GDM1 (cell line): ENCODE measurements around the gene NELL2.
"Not testable (repeated sequence)": the region's sequence is repeated elsewhere in the genome, so short reads cannot be mapped to it uniquely, and the experiment has no call there.

Experiments used
- DNase-seq: peaks from one replicate; lab custom pipeline; 2025; lab: John Stamatoyannopoulos, UW

Gene NELL2

DNA sequence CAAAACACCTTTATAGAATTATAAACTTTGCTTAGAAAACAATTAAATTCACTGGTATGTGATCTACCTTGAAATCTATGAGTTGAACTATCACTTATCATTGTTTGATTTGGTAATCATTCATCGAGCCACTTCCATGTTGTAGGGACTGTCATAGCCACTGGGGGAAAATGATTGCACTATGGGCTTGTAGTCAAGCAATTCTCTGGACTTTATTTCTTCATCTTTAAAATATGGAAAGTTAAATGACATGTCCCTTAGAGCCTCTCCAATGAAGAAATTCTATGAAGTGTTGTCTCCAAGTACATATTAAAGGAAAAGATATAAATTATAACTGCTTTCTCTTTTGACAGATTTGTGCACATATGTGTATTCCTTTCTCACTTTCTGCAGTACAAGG lies 97.3 kb downstream of the NELL2 start:
- no peak for DNase-seq

DNA sequence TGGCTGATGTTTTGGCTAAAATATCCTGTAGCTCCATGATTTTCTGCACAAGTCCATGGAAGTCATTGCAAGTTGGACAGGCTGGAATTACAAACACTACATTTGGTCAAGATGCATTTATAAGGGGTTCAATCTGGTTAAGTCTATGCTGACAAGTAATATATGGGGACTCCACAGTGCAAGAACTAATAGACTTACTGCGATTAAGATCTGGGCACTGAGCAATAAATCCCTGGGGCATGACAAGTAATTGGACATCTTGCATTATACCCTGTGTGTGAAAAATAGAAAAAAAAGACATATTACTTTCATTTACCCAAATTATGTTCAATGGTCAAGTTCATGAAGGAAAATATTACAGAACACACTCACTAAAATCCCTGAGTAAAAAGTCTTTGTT lies 99.1 kb downstream of the NELL2 start:
- no peak for DNase-seq

DNA sequence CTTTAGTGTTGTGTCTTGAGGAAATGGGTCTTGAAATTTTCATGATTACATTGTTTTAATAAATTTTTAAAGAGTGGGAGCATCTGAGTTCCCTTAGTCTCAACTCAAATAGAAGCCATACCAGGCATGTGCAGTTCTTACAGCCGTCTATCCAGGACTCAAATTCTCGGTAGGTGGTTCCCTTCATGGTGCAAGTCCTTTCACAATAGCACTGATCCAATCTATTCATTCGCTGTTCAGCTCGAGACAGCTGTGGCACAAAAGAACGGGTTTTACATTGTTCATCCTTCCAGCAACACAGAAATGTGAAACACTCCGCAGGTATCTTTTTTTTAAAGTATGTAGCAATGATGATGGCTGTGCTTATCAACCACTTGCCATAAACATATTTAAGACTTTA lies 100.2 kb downstream of the NELL2 start:
- DNase-seq, result no peak

DNA sequence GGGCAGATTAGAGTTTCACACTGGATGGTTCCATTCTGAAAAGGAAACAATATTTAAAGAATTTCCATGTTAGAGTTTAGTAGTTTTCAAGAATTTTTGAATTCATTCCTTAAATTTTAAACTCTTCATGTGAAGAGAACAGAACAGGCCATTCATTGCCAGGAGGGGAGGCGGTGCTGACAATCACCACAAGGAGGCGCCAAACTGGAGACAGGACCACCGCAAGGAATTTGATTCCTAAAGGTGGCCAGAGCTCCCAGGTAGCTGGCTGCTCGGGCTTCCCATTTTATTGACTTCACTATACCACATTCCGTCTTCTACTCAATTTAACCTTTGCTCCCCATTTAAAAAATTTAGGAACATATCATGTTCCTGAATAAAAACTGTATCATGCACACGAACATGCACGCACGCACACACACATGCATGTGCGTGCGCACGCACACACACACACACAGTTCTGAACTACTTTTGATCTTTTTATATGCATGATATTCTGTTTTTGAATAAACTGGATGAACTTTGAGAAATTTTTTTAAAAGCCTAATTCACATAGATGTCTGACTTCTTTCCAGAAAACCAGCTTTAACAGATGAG lies 101.2 kb downstream of the NELL2 start:
- no peak for DNase-seq

DNA sequence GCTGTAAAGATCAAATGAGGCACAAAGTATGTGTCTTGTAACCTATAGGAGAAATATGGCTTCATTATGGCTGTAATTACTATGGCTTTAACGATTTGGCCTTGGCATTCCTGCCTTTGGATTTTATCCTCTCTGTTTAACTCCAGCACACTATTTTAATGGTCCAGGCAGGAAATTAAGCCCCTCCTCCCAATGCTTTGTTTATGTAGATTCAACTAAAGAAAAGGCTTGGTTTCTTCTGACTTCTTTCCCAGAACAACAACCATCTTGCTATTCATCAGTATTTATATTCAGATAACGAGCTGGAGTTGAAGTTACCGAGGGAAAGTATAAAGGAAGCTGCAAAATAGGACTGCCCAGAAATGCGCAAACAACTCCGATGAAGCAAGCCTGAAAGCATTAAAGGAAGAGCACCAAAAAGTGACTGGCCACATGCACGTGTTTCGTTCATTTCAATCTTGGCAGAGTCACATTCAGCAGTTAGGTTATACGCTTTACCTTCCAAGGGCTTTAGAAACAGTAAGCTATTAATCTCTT lies 104.6 kb downstream of the NELL2 start:
- DNase-seq, result no peak

DNA sequence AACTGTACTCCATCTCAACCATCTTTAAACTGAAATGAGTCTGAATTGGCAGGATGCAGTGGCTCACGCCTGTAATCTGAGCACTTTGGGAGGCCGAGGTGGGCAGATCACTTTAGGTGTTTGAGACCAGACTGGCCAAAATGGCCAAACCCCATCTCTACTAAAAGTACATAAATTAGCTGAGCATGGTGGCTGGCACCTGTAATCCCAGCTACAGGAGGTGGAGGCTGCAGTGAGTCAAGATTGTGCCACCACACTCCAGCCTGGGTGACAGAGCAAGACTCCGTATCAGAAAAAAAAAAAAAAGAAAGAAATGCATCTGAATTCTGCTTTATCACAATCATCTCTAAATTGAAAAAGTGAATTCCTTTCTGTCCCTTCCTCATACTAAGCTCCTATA lies 110.3 kb downstream of the NELL2 start:
- DNase-seq, result no peak

DNA sequence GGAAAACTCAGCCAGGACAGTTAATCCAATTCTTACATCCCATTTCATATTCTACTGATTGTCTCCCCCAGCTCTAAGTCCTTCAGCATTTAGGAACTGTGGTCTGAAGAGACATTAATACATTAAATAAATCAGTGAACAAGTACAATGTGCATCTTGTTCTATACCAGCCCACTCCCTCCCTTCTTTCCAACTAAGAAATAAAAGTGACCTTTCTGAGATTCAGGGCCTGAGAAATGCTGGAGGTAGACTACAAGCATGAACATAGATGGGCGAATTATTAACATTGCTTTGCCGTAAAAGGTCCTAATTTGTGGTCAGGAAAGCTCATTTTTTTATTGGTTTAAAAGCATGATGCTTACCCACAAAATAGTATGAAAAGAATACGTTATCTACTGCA lies 113.1 kb downstream of the NELL2 start:
- no peak for DNase-seq

DNA sequence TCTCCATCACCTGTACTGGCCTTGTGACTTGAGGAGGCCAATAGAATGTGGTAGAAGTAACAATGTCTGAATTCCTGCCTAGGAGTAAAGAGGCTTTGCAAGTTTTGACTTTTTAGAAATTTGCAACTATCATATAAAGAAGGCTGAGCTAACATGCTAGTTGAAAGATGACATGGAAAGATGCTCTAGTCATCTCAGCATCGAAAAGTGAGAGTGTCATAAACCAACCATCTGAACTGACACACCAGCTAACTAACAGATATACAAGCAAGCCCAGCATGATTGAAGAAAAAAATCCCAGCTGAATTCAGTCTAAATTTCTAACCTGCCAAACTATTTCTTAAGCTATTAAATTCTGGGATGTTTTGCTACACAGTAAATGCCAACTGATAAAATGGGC lies 116.8 kb downstream of the NELL2 start:
- no peak for DNase-seq

DNA sequence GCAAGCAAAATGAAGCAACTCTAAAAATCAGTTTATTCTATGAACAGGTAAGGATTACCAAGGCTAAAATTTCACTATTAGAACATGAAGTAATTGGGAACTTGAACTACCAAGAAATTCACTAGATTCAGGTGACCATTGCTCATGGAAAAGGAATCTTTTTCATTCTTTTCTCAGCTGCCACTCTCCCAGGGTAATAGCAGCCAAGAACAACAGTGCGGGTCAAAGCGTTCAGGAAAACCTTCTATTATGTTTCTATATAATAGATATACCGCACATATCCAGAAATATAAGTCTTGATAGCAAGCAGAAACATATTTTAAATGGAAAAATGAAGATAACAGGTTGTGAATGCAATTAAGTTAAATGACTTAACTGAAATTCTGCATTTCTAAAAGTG lies 125.6 kb downstream of the NELL2 start:
- no peak for DNase-seq

DNA sequence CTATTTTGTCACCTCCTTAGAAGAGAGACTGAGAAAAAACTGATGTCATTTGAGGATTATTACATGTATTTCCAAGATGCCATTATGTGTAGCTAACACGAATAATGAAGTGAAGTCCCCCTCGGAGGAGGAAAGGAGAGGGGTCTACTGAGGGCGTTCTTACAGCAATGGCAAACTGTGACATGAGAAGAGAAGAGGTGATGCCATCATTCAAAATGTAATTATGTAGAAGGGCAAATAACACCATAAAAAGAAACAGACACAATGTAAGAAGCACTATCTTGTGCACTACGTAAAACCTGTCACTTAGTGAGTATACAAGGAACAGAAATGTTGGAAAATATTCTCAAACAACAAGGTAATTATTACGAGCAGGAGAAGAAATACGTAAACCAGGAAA lies 126.5 kb downstream of the NELL2 start:
- no peak for DNase-seq

DNA sequence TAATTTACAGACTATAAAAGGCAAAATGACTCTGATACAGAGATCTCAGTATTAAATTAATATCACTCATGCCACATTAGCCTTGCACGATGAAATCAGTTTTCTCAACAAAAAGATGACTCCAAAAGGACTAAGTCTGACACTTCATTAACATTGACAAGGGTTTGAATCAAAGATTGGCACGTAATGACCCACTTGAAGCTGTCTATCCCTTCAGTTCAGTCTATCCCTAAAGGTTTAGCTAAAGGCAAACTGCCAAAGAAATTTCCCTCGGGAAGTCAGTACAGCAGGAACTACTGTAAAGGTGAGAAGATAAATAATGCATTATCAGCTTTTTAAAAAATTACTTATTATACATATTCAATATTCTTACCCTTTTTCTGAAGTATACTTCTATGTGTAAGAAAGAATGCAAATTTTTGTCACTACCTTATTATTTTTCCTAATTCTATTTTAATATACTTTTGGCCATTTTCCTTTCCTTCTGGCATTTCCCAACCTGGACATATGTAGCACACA lies 127.1 kb downstream of the NELL2 start:
- no peak for DNase-seq

DNA sequence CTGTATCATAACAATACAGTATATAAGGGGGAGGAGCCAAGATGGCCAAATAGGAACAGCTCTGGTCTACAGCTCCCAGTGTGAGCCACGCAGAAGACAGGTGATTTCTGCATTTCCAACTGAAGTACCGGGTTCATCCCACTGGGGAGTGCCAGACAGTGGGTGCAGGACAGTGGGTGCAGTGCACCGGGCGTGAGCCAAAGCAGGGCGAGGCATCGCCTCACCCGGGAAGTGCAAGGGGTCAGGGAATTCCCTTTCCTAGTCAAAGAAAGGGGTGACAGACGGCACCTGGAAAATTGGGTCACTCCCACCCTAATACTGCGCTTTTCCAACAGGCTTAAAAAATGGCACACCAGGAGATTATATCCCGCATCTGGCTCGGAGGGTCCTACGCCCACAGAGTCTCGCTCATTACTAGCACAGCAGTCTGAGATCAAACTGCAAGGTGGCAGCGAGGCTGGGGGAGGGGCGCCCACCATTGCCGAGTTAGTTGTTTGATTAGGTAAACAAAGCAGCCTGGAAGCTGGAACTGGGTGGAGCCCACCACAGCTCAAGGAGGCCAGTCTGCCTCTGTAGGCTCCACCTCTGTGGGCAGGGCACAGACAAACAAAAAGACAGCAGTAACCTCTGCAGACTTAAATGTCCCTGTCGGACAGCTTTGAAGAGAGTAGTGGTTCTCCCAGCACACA lies 134.7 kb downstream of the NELL2 start:
- DNase-seq, result not testable (repeated sequence)

DNA sequence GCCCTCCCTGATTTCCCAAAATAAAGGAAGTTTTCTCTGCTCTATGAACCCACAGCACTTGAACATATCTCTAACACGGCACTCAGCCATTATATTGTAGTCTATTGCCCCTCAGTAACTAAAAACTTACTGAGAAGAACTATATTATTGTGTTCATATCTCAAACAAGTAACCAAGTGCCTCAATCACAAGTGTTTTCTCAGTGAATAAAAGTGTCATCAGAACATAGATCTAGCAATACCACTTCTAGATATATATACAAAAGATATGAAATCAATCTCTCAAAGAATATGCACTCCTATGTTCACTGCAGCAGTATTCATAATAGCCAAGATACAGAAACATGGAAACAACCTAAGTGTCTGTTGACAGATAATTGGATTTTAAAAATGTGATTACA lies 138.1 kb downstream of the NELL2 start:
- DNase-seq, result no peak

DNA sequence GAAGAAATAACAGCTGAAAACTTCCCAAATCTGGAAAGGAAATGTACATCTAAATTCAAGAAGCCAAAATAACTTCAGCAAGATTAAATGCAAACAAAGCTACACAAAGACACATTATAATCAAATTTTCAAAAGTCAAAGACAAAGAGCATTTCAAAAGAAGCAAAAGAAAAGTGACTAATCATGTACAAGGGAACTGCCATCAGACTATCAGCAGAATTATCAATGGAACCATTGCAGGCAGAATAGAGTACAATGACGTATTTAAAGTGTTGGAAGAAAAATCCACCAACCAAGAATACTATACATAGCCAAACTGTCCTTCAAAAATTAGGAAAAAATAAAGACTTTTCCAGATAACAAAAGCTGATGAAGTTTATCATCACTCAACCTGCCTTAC lies 147.5 kb downstream of the NELL2 start:
- no peak for DNase-seq

DNA sequence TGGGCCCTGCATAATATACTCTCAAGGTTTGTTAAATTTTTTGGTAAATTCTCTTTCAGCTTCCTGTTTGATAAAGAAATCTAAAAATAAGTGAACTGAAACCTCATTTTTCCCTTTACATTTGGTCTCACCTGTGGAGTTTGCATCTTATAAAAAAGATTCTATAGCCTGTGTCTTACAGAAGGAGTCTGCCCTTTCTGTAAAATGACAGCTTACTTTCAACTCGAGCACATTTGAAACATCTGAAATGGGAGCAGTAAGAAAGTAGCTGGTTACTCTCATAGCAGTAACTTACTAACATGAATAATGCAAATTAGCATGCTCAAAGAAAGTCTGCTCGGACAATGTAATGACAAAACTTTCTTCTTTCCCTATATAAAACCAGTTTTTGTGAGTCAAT lies 155.8 kb downstream of the NELL2 start:
- no peak for DNase-seq

DNA sequence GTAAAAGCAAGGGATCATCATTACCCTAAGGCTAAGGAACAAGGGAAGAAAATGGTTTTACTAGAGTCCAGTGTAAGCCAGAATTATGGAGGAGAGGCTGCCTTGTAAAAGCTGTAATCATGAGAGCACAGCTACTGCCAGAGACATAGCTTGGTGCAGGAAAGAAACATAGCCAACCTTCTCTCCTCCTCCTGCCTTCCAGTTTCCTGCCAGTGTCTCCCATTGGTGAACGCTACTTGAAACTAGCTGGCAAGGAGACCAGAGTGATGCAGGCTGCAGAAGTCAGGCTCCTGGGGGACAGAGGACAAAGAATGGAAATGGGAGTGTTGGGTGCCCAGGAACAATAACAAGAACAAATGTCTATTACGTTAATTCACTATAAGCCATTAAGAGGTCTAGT lies 158.5 kb downstream of the NELL2 start:
- DNase-seq, result no peak

DNA sequence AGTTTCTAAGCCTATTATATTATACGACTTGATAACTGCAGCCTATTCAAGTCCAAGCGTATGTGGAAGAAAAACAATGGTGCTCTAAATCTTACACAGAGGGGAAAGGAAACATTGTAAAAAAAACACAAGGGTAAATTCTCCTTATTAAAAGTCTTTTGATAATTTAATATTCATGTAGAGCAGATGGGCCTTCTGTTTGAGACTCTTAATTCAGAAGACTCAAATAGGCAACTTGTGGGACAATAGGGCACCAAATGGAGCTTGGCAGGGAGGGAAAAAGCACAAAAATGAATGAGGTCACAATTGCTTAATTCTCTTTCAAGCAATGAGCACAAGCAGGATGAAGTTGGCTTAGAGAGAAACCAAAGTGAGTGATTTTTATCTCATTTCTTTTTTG lies 159.4 kb downstream of the NELL2 start:
- no peak for DNase-seq

DNA sequence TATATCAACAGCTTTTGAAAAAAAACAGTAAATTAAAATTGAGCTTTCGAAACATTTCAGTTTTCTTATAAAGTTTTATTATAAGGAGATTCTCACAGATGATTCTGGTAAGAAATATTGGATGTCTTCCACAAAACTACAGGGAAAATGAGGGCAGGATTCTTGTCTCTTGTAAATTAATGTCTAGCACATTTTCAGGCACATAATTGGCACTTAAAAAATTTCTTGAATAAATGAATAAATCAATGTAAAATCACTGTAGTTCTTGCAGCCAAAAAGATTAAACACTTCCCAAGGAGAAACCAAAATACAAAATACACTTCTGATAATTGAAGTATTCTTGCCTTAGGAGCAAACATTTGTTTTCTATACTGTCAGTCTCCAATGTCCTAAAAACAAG lies 164.4 kb downstream of the NELL2 start:
- no peak for DNase-seq

DNA sequence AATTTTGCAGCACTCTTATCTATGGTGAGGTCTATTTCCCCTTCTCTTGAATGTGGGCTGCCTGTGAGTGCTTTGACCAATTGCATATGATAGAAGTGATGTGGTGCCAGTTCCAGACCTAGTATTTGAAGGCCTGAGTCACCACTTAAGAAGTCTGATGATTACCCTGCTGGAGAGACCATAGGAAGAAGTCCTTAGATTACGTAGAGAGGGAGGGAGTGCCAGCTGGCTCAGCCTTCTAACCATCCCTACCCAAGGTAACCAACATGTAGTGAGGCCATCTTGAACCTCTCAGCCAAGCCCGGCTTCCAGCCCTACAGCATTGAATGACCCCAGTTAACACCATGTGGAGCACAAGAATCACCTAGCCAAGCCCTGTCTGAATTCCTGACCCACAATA lies 166.9 kb downstream of the NELL2 start:
- DNase-seq, result no peak

DNA sequence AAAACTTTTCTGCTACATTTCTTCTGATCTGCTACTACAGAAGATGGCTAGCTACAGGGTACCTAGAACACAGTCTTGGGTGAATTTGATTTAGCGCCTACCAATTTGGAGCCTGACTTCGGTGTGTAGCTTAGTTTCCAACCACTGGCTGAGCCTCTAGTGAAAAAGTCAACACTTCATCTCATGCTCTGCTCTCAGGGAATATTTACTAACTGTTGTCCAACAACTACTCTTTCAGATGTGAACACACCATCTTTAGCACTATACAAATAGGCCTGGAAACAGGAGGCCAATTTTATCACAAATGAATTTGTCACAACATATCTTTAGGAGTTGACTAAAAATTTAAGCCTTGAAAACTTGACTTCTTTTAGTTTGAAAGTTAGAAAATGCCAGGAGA lies 167.9 kb downstream of the NELL2 start:
- no peak for DNase-seq

DNA sequence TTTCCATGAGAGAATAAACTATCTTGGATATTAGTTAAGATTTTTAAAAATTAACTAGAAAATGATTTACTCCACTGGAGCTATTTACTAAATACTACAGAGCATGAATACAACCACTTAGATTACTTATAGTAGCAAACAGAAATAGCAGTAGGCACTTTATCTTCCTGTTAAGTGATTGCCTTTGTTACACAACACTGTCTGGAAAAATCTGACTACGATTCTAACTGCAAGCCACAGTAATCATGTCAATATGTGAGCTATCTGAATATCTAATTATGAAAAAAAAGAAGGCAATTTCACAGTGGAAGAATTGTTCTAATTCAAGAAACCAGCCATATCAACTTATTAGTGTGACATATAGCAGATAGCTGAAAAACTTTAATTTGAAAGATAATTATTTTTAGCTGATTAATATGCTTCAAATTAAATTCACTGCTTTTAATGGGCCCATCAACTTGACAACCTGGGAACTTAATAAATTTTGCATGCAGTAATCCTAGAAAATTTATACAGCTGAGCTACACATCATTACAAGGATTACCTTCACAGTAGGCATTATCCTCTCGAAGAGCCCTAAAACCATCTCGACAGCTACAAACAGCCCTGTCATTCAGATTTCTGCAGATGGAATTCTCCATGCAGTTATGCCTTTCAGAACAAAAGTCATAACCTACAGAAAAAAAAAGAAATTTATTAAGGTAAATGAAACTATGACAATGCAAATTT lies 172.8 kb downstream of the NELL2 start:
- no peak for DNase-seq

DNA sequence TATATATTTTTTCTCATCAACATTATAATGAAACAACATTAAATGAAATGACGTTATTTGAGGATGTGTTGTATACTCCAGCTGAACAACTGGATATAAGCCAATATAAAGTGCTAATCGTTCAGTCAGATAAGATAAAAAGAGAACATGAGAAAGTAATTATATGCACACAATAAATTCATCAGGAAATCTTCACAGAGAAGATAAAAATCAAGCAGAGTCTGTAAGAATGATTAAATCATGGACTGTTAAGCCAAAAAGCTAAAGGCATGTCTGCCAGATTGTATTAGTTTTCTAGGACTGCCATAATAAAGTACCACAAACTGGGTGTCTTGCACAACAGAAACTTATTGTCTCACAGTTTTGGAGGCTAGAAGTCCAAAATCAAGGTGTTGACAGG lies 178.6 kb downstream of the NELL2 start:
- DNase-seq, result no peak

DNA sequence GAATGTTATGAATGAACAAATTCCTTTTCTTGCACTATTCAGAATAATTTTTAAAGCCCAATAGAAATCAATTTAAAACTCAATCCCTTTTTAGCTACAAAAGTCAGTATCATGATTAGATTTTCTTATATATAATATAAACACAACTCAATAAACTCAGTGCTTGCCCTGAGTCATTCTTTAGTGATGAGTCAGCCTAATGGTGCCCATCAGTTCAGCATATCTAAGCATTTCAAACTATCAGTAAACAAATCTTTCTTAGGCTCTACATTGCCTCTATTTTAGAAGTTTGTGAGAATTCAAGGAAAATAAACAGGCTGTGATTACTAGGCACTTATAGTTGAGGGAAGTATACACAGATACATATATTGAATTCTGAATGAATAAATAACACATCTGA lies 179.6 kb downstream of the NELL2 start:
- DNase-seq, result no peak
